CD14-positive monocyte (primary cell): ENCODE measurements around the gene WDR20. TPM values are rescaled to one million over a fixed set of nuclear protein-coding genes. Genes with fewer than 3 reads are reported as not detected.

ENCODE experiments used
- DNase-seq, 3 donors: peaks; one replicate each; pipeline ENCODE4 v3.0.0-alpha.2; 2011 to 2022
- H2AFZ ChIP-seq: 2 replicates; pipeline ENCODE4 v1.6.0; 2012; ENCODE audit warnings: mild to moderate bottlenecking, low read depth, low read length, inconsistent platforms; ENCODE audit not compliant: insufficient read depth, poor library complexity, severe bottlenecking
- H3K27ac ChIP-seq, 2 donors: 1 replicate in 1 of 2; 2 replicates in 1 of 2; pipeline ENCODE4 v1.5.1; 2012 to 2013; ENCODE audit warnings: low read length in 2 of 2, control low read depth in 1 of 2, inconsistent platforms in 1 of 2, low read depth in 1 of 2, mild to moderate bottlenecking in 1 of 2
- H3K27me3 ChIP-seq, 2 donors: one replicate each; pipeline versions ENCODE4 v1.6.0 to v1.6.1; 2011 to 2013; ENCODE audit warnings: low read length in 2 of 2; ENCODE audit not compliant: control insufficient read depth in 2 of 2, insufficient read depth in 2 of 2
- H3K36me3 ChIP-seq, 2 donors: replicated peaks in 1 of 2; 1 replicate in 1 of 2; 2 replicates in 1 of 2; pipeline versions ENCODE4 v1.5.1 to v1.6.1; 2012 to 2013; ENCODE audit warnings: low read length in 2 of 2, control low read depth in 1 of 2, inconsistent platforms in 1 of 2, mild to moderate bottlenecking in 1 of 2; ENCODE audit not compliant: insufficient read depth in 2 of 2, control insufficient read depth in 1 of 2
- H3K4me1 ChIP-seq, 2 donors: 1 replicate in 1 of 2; 2 replicates in 1 of 2; pipeline versions ENCODE4 v1.5.1 to v1.6.1; 2012 to 2013; ENCODE audit warnings: low read length in 2 of 2, control low read depth in 1 of 2, inconsistent platforms in 1 of 2, mild to moderate bottlenecking in 1 of 2, moderate library complexity in 1 of 2; ENCODE audit not compliant: insufficient read depth in 2 of 2, control insufficient read depth in 1 of 2
- H3K4me2 ChIP-seq: replicated peaks from 2 replicates; pipeline ENCODE3; 2012; ENCODE audit warnings: low read length, moderate library complexity, mild to moderate bottlenecking; ENCODE audit not compliant: poor library complexity, severe bottlenecking; ENCODE audit errors: extremely low read depth
- H3K4me3 ChIP-seq, 3 experiments: fragments of 200-600 bp in 1 of 3; sonication (generic) in 1 of 3; replicated peaks in 1 of 3; 1 replicate in 2 of 3; 2 replicates in 1 of 3; pipeline ENCODE4 v1.5.1; 2011 to 2013; ENCODE audit warnings: low read length in 3 of 3, mild to moderate bottlenecking in 3 of 3, control low read depth in 2 of 3, low read depth in 2 of 3, inconsistent platforms in 1 of 3, moderate library complexity in 1 of 3
- H3K79me2 ChIP-seq: 2 replicates; pipeline ENCODE4 v1.6.0; 2012; ENCODE audit warnings: mild to moderate bottlenecking, control low read depth, inconsistent platforms, low read length, moderate library complexity; ENCODE audit not compliant: insufficient read depth
- H3K9ac ChIP-seq: 2 replicates; pipeline ENCODE4 v1.6.0; 2017; ENCODE audit warnings: low read length, mild to moderate bottlenecking; ENCODE audit not compliant: insufficient read depth, poor library complexity, severe bottlenecking
- H3K9me3 ChIP-seq, 2 donors: replicated peaks in 1 of 2; 1 replicate in 1 of 2; 2 replicates in 1 of 2; pipeline versions ENCODE4 v1.5.1 to v1.6.1; 2012 to 2013; ENCODE audit warnings: low read length in 2 of 2, control low read depth in 1 of 2; ENCODE audit not compliant: control insufficient read depth in 1 of 2, insufficient read depth in 1 of 2
- H4K20me1 ChIP-seq: 2 replicates; pipeline ENCODE4 v1.6.0; 2012; ENCODE audit warnings: mild to moderate bottlenecking, low read length, control low read depth, moderate library complexity; ENCODE audit not compliant: insufficient read depth
- H3K27ac Mint-ChIP-seq, 7 donors: one replicate each; pipeline ENCODE4 v1.8.0; 2020; ENCODE audit warnings: mild to moderate bottlenecking in 7 of 7, mixed read lengths in 7 of 7, moderate library complexity in 6 of 7, inconsistent platforms in 2 of 7
- H3K27me3 Mint-ChIP-seq, 3 donors: one replicate each; pipeline ENCODE4 v1.8.0; 2021 to 2022; ENCODE audit warnings: low read depth in 3 of 3, mild to moderate bottlenecking in 3 of 3, mixed read lengths in 3 of 3, moderate library complexity in 3 of 3, inconsistent platforms in 1 of 3
- H3K36me3 Mint-ChIP-seq, 2 donors: one replicate each; pipeline ENCODE4 v1.8.0; 2020; ENCODE audit warnings: mixed read lengths in 2 of 2, inconsistent platforms in 1 of 2, mild to moderate bottlenecking in 1 of 2
- H3K4me1 Mint-ChIP-seq: one replicate; pipeline ENCODE4 v1.8.0; 2020; ENCODE audit warnings: mild to moderate bottlenecking, mixed read lengths
- H3K4me3 Mint-ChIP-seq, 2 donors: one replicate each; pipeline ENCODE4 v1.8.0; 2020; ENCODE audit warnings: mild to moderate bottlenecking in 2 of 2, mixed read lengths in 2 of 2, moderate library complexity in 1 of 2
- H3K9me3 Mint-ChIP-seq, 7 donors: one replicate each; pipeline ENCODE4 v1.8.0; 2020 to 2022; ENCODE audit warnings: mixed read lengths in 7 of 7, mild to moderate bottlenecking in 6 of 7, moderate library complexity in 6 of 7, inconsistent platforms in 2 of 7
- CTCF ChIP-seq: fragments of 200-600 bp; IDR thresholded peaks from one replicate; pipeline ENCODE4 v1.8.0; 2022; ENCODE audit warnings: antibody characterized with exemption, mild to moderate bottlenecking
- WGBS: methylation state at CpG from one replicate; pipeline ENCODE4 v1.1.5; 2013; ENCODE audit warnings: missing lambda C conversion rate; ENCODE audit not compliant: insufficient coverage; 5-methylcytosine and 5-hydroxymethylcytosine counted together
- intact Hi-C, 2 donors: fragments of 100-400 bp; cut with micrococcal nuclease; formaldehyde crosslinking; loops; one replicate each; pipeline versions ENCODE4 v1.15.0 to v1.15.1; 2023
- polyA plus RNA-seq, 3 donors: library from polyadenylated mRNA; depleted of rRNA in 1 of 3; unstranded in 2 of 3; stranded (reverse) in 1 of 3; fragments of 300-500 nt in 2 of 3; fragments of >200 nt in 1 of 3; fragmentation: Illumina TruSeq in 2 of 3; gene quantifications; 1 replicate in 2 of 3; 2 replicates in 1 of 3; pipeline ENCODE4 v1.2.3, GENCODE V29; 2012 to 2021

The WDR20 gene
- polyA plus RNA-seq, 3 donors, result 7.4 to 13.3 (median 9.0) TPM

- Histone ChIP-seq H3K27me3 (no peaks in the 10 kb centered on the region), H3K9ac (no peak overlapping the region), H3K4me2 (no peak overlapping the region), H3K4me3 (no peak overlapping the region), H3K79me2 (peaks cover 92% of the 10 kb centered on the region), H3K4me1 (no peaks in the 10 kb centered on the region), H3K36me3 (peaks cover 17 to 22% of the 10 kb centered on the region in 2 donors), H3K27ac (no peak overlapping the region), H2AFZ (no peak overlapping the region), H3K9me3 (no peaks in the 10 kb centered on the region), H4K20me1 (peaks cover 96% of the 10 kb centered on the region)
- peak overlapping the region in 2 of 7 donors; percentile 7 to 16 for H3K27ac Mint-ChIP-seq
- peaks cover 29 to 37% of the 10 kb centered on the region in 2 donors for H3K36me3 Mint-ChIP-seq
- no peak for TF ChIP-seq CTCF
- no peak for DNase-seq
- peaks cover 0 to 2% (median 0%) of the 10 kb centered on the region in 3 donors for H3K27me3 Mint-ChIP-seq
- no peak overlapping the region for H3K4me3 Mint-ChIP-seq
- intact Hi-C loops, result no loop called here
- peaks cover 10% of the 10 kb centered on the region for H3K4me1 Mint-ChIP-seq
- H3K9me3 Mint-ChIP-seq, result peaks cover 0 to 3% (median 1%) of the 10 kb centered on the region in 7 donors
Observed at GRCh38 chr14:102157346-102157745, 17.6 kb downstream of the WDR20 start.

- H4K20me1 ChIP-seq, result peaks cover 97% of the 10 kb centered on the region
- DNase-seq, result no peak
- intact Hi-C loops, result no loop called here
- no peak overlapping the region for H3K4me3 ChIP-seq
- H3K27ac Mint-ChIP-seq, result peak overlapping the region in 4 of 7 donors; percentile 7 to 30 (median 16)
- peaks cover 0 to 2% (median 0%) of the 10 kb centered on the region in 7 donors for H3K9me3 Mint-ChIP-seq
- H3K27ac ChIP-seq, result no peak overlapping the region
- H3K4me3 Mint-ChIP-seq, result no peak overlapping the region
- peaks cover 88% of the 10 kb centered on the region for H3K79me2 ChIP-seq
- H3K9ac ChIP-seq, result no peak overlapping the region
- peaks cover 20% of the 10 kb centered on the region for H3K4me1 Mint-ChIP-seq
- no peaks in the 10 kb centered on the region for H3K27me3 ChIP-seq
- H3K9me3 ChIP-seq, result no peaks in the 10 kb centered on the region
- no peak overlapping the region for H2AFZ ChIP-seq
- no peak for TF ChIP-seq CTCF
- H3K4me2 ChIP-seq, result no peak overlapping the region
- H3K36me3 ChIP-seq, result peaks cover 7 to 13% of the 10 kb centered on the region in 2 donors
- no peaks in the 10 kb centered on the region for H3K4me1 ChIP-seq
- no CpG with 5 or more reads among the region's 8 CpGs for WGBS
- peaks cover 22 to 31% of the 10 kb centered on the region in 2 donors for H3K36me3 Mint-ChIP-seq
- H3K27me3 Mint-ChIP-seq, result peaks cover 0 to 2% (median 0%) of the 10 kb centered on the region in 3 donors
Observed at GRCh38 chr14:102158797-102159196, 19.1 kb downstream of the WDR20 start.
